BLaER1 treated with 17β-estradiol and CSF1 and Interleukin-3, amounts not matched to agents 10 nM and 100 nM (cell line): ENCODE measurements around the gene RPS6KA2.

ENCODE experiments used
- H3K27ac ChIP-seq, 11 experiments: shearing (Covaris generic); formaldehyde crosslinking; 2 replicates each; pipeline ENCODE4 v1.8.1; 2022
- H3K27me3 ChIP-seq, 11 experiments: shearing (Covaris generic); formaldehyde crosslinking; 2 replicates each; pipeline ENCODE4 v1.8.1; 2022
- H3K36me3 ChIP-seq, 11 experiments: shearing (Covaris generic); formaldehyde crosslinking; 2 replicates each; pipeline ENCODE4 v1.8.1; 2022
- H3K4me1 ChIP-seq, 10 experiments: shearing (Covaris generic); formaldehyde crosslinking; 2 replicates each; pipeline ENCODE4 v1.8.1; 2022
- H3K4me2 ChIP-seq, 11 experiments: shearing (Covaris generic); formaldehyde crosslinking; 2 replicates each; pipeline ENCODE4 v1.8.1; 2022
- H3K4me3 ChIP-seq, 10 experiments: shearing (Covaris generic); formaldehyde crosslinking; 2 replicates each; pipeline ENCODE4 v1.8.1; 2022
- H3K9ac ChIP-seq, 11 experiments: shearing (Covaris generic); formaldehyde crosslinking; 2 replicates each; pipeline ENCODE4 v1.8.1; 2022
- H3K9me3 ChIP-seq, 11 experiments: shearing (Covaris generic); formaldehyde crosslinking; replicated peaks in 1 of 11; 2 replicates each; pipeline ENCODE4 v1.8.1; 2022
- H4K20me1 ChIP-seq, 11 experiments: shearing (Covaris generic); formaldehyde crosslinking; 2 replicates each; pipeline ENCODE4 v1.8.1; 2022
- Cebpa-rat ChIP-seq, 11 experiments: shearing (Covaris generic); IDR thresholded peaks; 2 replicates each; pipeline ENCODE4 v1.8.1; 2022

Gene RPS6KA2

GRCh38 chr6:166619912-166620311, 7.1 kb downstream of the RPS6KA2 start:
- Histone ChIP-seq H3K9ac (no peak overlapping the region), H4K20me1 (peaks cover 0 to 64% (median 0%) of the 10 kb centered on the region in 11 experiments; a peak in 5 of 22 replicates), H3K36me3 (peaks cover 0 to 22% (median 0%) of the 10 kb centered on the region in 11 experiments; a peak in 4 of 22 replicates), H3K4me1 (no peaks in the 10 kb centered on the region), H3K4me2 (no peak overlapping the region), H3K4me3 (no peak overlapping the region), H3K27ac (no peak overlapping the region), H3K9me3 (peaks cover 0 to 8% (median 0%) of the 10 kb centered on the region in 11 experiments; a peak in 3 of 22 replicates), H3K27me3 (peaks cover 0 to 9% (median 3%) of the 10 kb centered on the region in 11 experiments; a peak in 10 of 22 replicates)
- no peak for TF ChIP-seq Cebpa-rat (IDR thresholded peaks at IDR 0.05)

GRCh38 chr6:166618866-166619761, 7.9 kb downstream of the RPS6KA2 start:
- TF ChIP-seq Cebpa-rat (IDR thresholded peaks at IDR 0.05) = no peak
- Histone ChIP-seq H3K4me1 (no peaks in the 10 kb centered on the region), H3K9ac (no peak overlapping the region), H3K27me3 (peaks cover 0 to 4% (median 0%) of the 10 kb centered on the region in 11 experiments; a peak in 1 of 22 replicates), H4K20me1 (peaks cover 0 to 72% (median 3%) of the 10 kb centered on the region in 11 experiments; a peak in 6 of 22 replicates), H3K4me3 (no peak overlapping the region), H3K27ac (no peak overlapping the region), H3K4me2 (no peak overlapping the region), H3K9me3 (peaks cover 0 to 8% (median 0%) of the 10 kb centered on the region in 11 experiments; a peak in 1 of 22 replicates), H3K36me3 (peaks cover 0 to 22% (median 0%) of the 10 kb centered on the region in 11 experiments; a peak in 4 of 22 replicates)

GRCh38 chr6:166618251-166618650, 8.8 kb downstream of the RPS6KA2 start:
- no peak overlapping the region for H3K4me3 ChIP-seq
- no peaks in the 10 kb centered on the region for H3K4me1 ChIP-seq
- H3K9ac ChIP-seq = no peak overlapping the region
- no peak for TF ChIP-seq Cebpa-rat (IDR thresholded peaks at IDR 0.05)
- H3K4me2 ChIP-seq = no peak overlapping the region
- H3K36me3 ChIP-seq = peaks cover 0 to 22% (median 0%) of the 10 kb centered on the region in 11 experiments; a peak in 4 of 22 replicates
- H4K20me1 ChIP-seq = peaks cover 0 to 77% (median 3%) of the 10 kb centered on the region in 11 experiments; a peak in 6 of 22 replicates
- no peak overlapping the region for H3K27ac ChIP-seq
- H3K27me3 ChIP-seq = 0 out of 22 replicates have a peak, but pooled peaks cover 0 to under 1% (median 0%) of the 10 kb centered on the region in 11 experiments
- H3K9me3 ChIP-seq = peaks cover 0 to 8% (median 0%) of the 10 kb centered on the region in 11 experiments; a peak in 1 of 22 replicates

GRCh38 chr6:166617359-166617758, 9.7 kb downstream of the RPS6KA2 start:
- Histone ChIP-seq H3K4me3 (no peak overlapping the region), H4K20me1 (peaks cover 0 to 83% (median 3%) of the 10 kb centered on the region in 11 experiments; a peak in 7 of 22 replicates), H3K9me3 (peaks cover 0 to 8% (median 0%) of the 10 kb centered on the region in 11 experiments; a peak in 1 of 22 replicates), H3K27me3 (no peaks in the 10 kb centered on the region), H3K4me2 (no peak overlapping the region), H3K36me3 (peaks cover 0 to 22% (median 0%) of the 10 kb centered on the region in 11 experiments; a peak in 4 of 22 replicates), H3K4me1 (no peaks in the 10 kb centered on the region), H3K9ac (no peak overlapping the region), H3K27ac (no peak overlapping the region)
- TF ChIP-seq Cebpa-rat (IDR thresholded peaks at IDR 0.05) = no peak

- no peak overlapping the region for H3K4me2 ChIP-seq
Measured at GRCh38 chr6:166616261-166617238, 10.5 kb downstream of the RPS6KA2 start.

GRCh38 chr6:166615059-166615770, 11.8 kb downstream of the RPS6KA2 start:
- no peaks in the 10 kb centered on the region for H3K4me1 ChIP-seq
- peaks cover 0 to 8% (median 0%) of the 10 kb centered on the region in 11 experiments; a peak in 1 of 22 replicates for H3K9me3 ChIP-seq
- peaks cover 0 to 87% (median 3%) of the 10 kb centered on the region in 11 experiments; a peak in 6 of 22 replicates for H4K20me1 ChIP-seq
- no peaks in the 10 kb centered on the region for H3K27me3 ChIP-seq
- peaks cover 0 to 22% (median 0%) of the 10 kb centered on the region in 11 experiments; a peak in 5 of 22 replicates for H3K36me3 ChIP-seq
- no peak overlapping the region for H3K4me3 ChIP-seq
- H3K27ac ChIP-seq = no peak overlapping the region
- TF ChIP-seq Cebpa-rat (IDR thresholded peaks at IDR 0.05) = no peak
- no peak overlapping the region for H3K4me2 ChIP-seq
- H3K9ac ChIP-seq = no peak overlapping the region

More at GRCh38 chr6:166616261-166617238, 10.5 kb downstream of the RPS6KA2 start:
- Histone ChIP-seq H3K4me1 (no peaks in the 10 kb centered on the region), H3K9me3 (peaks cover 0 to 8% (median 0%) of the 10 kb centered on the region in 11 experiments; a peak in 1 of 22 replicates), H3K9ac (no peak overlapping the region), H3K4me3 (no peak overlapping the region), H3K27me3 (no peaks in the 10 kb centered on the region), H3K27ac (no peak overlapping the region), H3K36me3 (peaks cover 0 to 22% (median 0%) of the 10 kb centered on the region in 11 experiments; a peak in 4 of 22 replicates), H4K20me1 (peaks cover 0 to 90% (median 3%) of the 10 kb centered on the region in 11 experiments; a peak in 7 of 22 replicates)
- TF ChIP-seq Cebpa-rat (IDR thresholded peaks at IDR 0.05) = no peak

- Histone ChIP-seq H3K27me3 (no peaks in the 10 kb centered on the region), H3K4me1 (no peaks in the 10 kb centered on the region)
Measured at GRCh38 chr6:166614589-166614988, 12.5 kb downstream of the RPS6KA2 start.

More at GRCh38 chr6:166614589-166614988, 12.5 kb downstream of the RPS6KA2 start:
- H3K9me3 ChIP-seq = peaks cover 0 to 8% (median 0%) of the 10 kb centered on the region in 11 experiments; a peak in 1 of 22 replicates
- H3K4me2 ChIP-seq = no peak overlapping the region
- no peak for TF ChIP-seq Cebpa-rat (IDR thresholded peaks at IDR 0.05)
- no peak overlapping the region for H3K27ac ChIP-seq
- peaks cover 0 to 22% (median 0%) of the 10 kb centered on the region in 11 experiments; a peak in 5 of 22 replicates for H3K36me3 ChIP-seq
- H3K9ac ChIP-seq = no peak overlapping the region
- no peak overlapping the region for H3K4me3 ChIP-seq
- H4K20me1 ChIP-seq = peaks cover 0 to 83% (median 3%) of the 10 kb centered on the region in 11 experiments; a peak in 6 of 22 replicates
